Measurements from ENCODE around the gene ST6GALNAC1.
"Not testable (repeated sequence)": the region's sequence is repeated elsewhere in the genome, so short reads cannot be mapped to it uniquely, and the experiment has no call there.

ST6GALNAC1 gene

GRCh38 chr17:76640550-76641380 is 2.8 kb downstream of the ST6GALNAC1 start:
- no peak for DNase-seq

- no peak for DNase-seq
Measured at GRCh38 chr17:76638263-76638662, 5.3 kb downstream of the ST6GALNAC1 start.

GRCh38 chr17:76636486-76637206 is 6.9 kb downstream of the ST6GALNAC1 start:
- DNase-seq: not testable (repeated sequence)

- no peak for DNase-seq
Measured at GRCh38 chr17:76635659-76636360, 7.7 kb downstream of the ST6GALNAC1 start.

GRCh38 chr17:76635039-76635438 is 8.5 kb downstream of the ST6GALNAC1 start:
- DNase-seq: no peak

- DNase-seq: no peak
Measured at GRCh38 chr17:76633628-76634328, 9.8 kb downstream of the ST6GALNAC1 start.

GRCh38 chr17:76631821-76632565 is 11.6 kb downstream of the ST6GALNAC1 start:
- DNase-seq: no peak

- no peak for DNase-seq
Measured at GRCh38 chr17:76630151-76630550, 13.4 kb downstream of the ST6GALNAC1 start.

- no peak for DNase-seq
Measured at GRCh38 chr17:76627510-76627909, 16.0 kb downstream of the ST6GALNAC1 start.

- no peak for DNase-seq
Measured at GRCh38 chr17:76626442-76626841, 17.1 kb downstream of the ST6GALNAC1 start.

- no peak for DNase-seq
Measured at GRCh38 chr17:76625496-76625895, 18.1 kb downstream of the ST6GALNAC1 start.

- DNase-seq: peak; percentile 66
Measured at GRCh38 chr17:76623271-76624146, 20.0 kb downstream of the ST6GALNAC1 start.

GRCh38 chr17:76617838-76618237 is 25.7 kb downstream of the ST6GALNAC1 start:
- DNase-seq: no peak

- DNase-seq: no peak
Measured at GRCh38 chr17:76614912-76615617, 28.5 kb downstream of the ST6GALNAC1 start.

GRCh38 chr17:76614064-76614759 is 29.3 kb downstream of the ST6GALNAC1 start:
- DNase-seq: not testable (repeated sequence)

GRCh38 chr17:76612977-76613851 is 30.3 kb downstream of the ST6GALNAC1 start:
- no peak for DNase-seq

GRCh38 chr17:76612465-76612864 is 31.1 kb downstream of the ST6GALNAC1 start:
- no peak for DNase-seq

- no peak for DNase-seq
Measured at GRCh38 chr17:76611758-76612157, 31.8 kb downstream of the ST6GALNAC1 start.
